MM.1S (cell line): ENCODE measurements around the gene UBE2B.
"Not testable (repeated sequence)": the region's sequence is repeated elsewhere in the genome, so short reads cannot be mapped to it uniquely, and the experiment has no call there.

Source experiments
- DNase-seq: peaks from one replicate; pipeline ENCODE4 v3.0.0-alpha.2; 2015
- H2AFZ ChIP-seq: fragments of 300-600 bp; sonication (generic); 2 replicates; pipeline ENCODE4 v1.6.0; 2016; ENCODE audit warnings: antibody characterized with exemption, low read length
- H3F3A ChIP-seq: fragments of 300-600 bp; sonication (generic); 2 replicates; pipeline ENCODE4 v1.6.1; 2016; ENCODE audit warnings: mild to moderate bottlenecking, antibody characterized with exemption, low read length, moderate library complexity, mixed read lengths; ENCODE audit not compliant: insufficient read depth
- H3K27ac ChIP-seq: fragments of 300-600 bp; sonication (generic); 2 replicates; pipeline ENCODE4 v1.5.1; 2016; ENCODE audit warnings: mild to moderate bottlenecking, low read length
- H3K27me3 ChIP-seq: fragments of 300-600 bp; sonication (generic); replicated peaks from 2 replicates; pipeline ENCODE4 v1.6.0; 2016; ENCODE audit warnings: low read length; ENCODE audit not compliant: insufficient read depth
- H3K36me3 ChIP-seq: fragments of 300-600 bp; sonication (generic); replicated peaks from 2 replicates; pipeline ENCODE4 v1.6.1; 2016; ENCODE audit warnings: mild to moderate bottlenecking, low read length, mixed read lengths; ENCODE audit not compliant: insufficient read depth
- H3K4me1 ChIP-seq: fragments of 300-600 bp; sonication (generic); 2 replicates; pipeline ENCODE4 v1.6.1; 2016; ENCODE audit warnings: low read length, mixed read lengths
- H3K4me2 ChIP-seq: fragments of 300-600 bp; sonication (generic); 2 replicates; pipeline ENCODE4 v1.6.0; 2016; ENCODE audit warnings: low read depth, low read length
- H3K4me3 ChIP-seq: fragments of 300-600 bp; sonication (generic); 2 replicates; pipeline ENCODE4 v1.5.1; 2016; ENCODE audit warnings: low read length, mixed read lengths
- H3K79me2 ChIP-seq: fragments of 300-600 bp; sonication (generic); 2 replicates; pipeline ENCODE4 v1.6.1; 2016; ENCODE audit warnings: mixed run types, low read length, mixed read lengths
- H3K9ac ChIP-seq: fragments of 300-600 bp; sonication (generic); 2 replicates; pipeline ENCODE4 v1.6.1; 2016; ENCODE audit warnings: low read length, mixed read lengths
- H3K9me2 ChIP-seq: fragments of 300-600 bp; sonication (generic); replicated peaks from 2 replicates; pipeline ENCODE4 v1.6.1; 2016; ENCODE audit warnings: mild to moderate bottlenecking, low read length, mixed read lengths; ENCODE audit not compliant: insufficient read depth
- H3K9me3 ChIP-seq: fragments of 300-600 bp; sonication (generic); replicated peaks from 2 replicates; pipeline ENCODE4 v1.6.1; 2016; ENCODE audit warnings: mild to moderate bottlenecking, low read length, mixed read lengths; ENCODE audit not compliant: insufficient read depth
- H4K20me1 ChIP-seq: fragments of 300-600 bp; sonication (generic); 2 replicates; pipeline ENCODE4 v1.6.1; 2016; ENCODE audit warnings: mild to moderate bottlenecking, low read length, moderate library complexity, mixed read lengths; ENCODE audit not compliant: insufficient read depth
- EZH2 ChIP-seq: fragments of 300-600 bp; sonication (generic); optimal IDR thresholded peaks from 2 replicates; pipeline ENCODE3; 2017; ENCODE audit warnings: low read depth, mild to moderate bottlenecking, antibody characterized with exemption, low read length, mixed read lengths
- EZH2phosphoT487 ChIP-seq: fragments of 300-600 bp; sonication (generic); IDR thresholded peaks from 2 replicates; pipeline ENCODE4 v1.6.1; 2018; ENCODE audit warnings: antibody characterized with exemption, low read length
- TF ChIP-seq, protein P1 (sequence below): fragments of 300-600 bp; sonication (generic); IDR thresholded peaks from 2 replicates; pipeline ENCODE4 v1.5.1; 2016; ENCODE audit warnings: antibody characterized with exemption, low read length, mixed read lengths

UBE2B gene

DNA sequence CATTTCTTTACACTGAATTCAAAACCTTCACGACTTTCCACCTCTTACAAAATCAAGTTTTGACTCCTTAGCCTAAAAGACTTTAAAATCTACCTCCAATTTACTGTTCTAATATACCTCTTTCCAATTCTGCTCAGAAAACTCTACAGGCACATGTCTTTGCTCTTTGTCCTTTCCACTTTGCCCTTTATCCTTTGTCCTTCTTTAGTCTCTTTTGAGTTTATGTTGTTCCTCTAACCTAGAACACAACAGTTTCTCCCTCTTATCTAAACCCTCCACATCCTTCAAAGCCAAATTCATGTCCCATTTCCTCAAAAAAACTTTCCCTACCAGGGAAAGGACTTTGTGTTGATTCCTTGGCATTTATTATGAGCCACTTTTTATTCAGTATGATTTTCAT, 5.8 kb upstream of the UBE2B start:
- Histone ChIP-seq H3K4me1 (peaks cover 8% of the 10 kb centered on the region), H3K9ac (no peak overlapping the region), H3K79me2 (peaks cover 12% of the 10 kb centered on the region; the same call in 1 of the 2 replicates), H3K36me3 (no peaks in the 10 kb centered on the region), H3K9me2 (no peaks in the 10 kb centered on the region), H4K20me1 (no peaks in the 10 kb centered on the region), H3F3A (peaks cover 5% of the 10 kb centered on the region; the same call in 1 of the 2 replicates), H2AFZ (no peak overlapping the region), H3K4me3 (no peak overlapping the region), H3K9me3 (no peaks in the 10 kb centered on the region), H3K27ac (no peak overlapping the region), H3K27me3 (no peaks in the 10 kb centered on the region), H3K4me2 (no peak overlapping the region)
- no peak for DNase-seq
- TF ChIP-seq EZH2: no peak
- TF ChIP-seq, protein P1, sequence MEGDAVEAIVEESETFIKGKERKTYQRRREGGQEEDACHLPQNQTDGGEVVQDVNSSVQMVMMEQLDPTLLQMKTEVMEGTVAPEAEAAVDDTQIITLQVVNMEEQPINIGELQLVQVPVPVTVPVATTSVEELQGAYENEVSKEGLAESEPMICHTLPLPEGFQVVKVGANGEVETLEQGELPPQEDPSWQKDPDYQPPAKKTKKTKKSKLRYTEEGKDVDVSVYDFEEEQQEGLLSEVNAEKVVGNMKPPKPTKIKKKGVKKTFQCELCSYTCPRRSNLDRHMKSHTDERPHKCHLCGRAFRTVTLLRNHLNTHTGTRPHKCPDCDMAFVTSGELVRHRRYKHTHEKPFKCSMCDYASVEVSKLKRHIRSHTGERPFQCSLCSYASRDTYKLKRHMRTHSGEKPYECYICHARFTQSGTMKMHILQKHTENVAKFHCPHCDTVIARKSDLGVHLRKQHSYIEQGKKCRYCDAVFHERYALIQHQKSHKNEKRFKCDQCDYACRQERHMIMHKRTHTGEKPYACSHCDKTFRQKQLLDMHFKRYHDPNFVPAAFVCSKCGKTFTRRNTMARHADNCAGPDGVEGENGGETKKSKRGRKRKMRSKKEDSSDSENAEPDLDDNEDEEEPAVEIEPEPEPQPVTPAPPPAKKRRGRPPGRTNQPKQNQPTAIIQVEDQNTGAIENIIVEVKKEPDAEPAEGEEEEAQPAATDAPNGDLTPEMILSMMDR: no peak
- no peak for TF ChIP-seq EZH2phosphoT487

- TF ChIP-seq EZH2: no peak
- TF ChIP-seq EZH2phosphoT487: no peak
- TF ChIP-seq, protein P1: no peak
- H2AFZ ChIP-seq: peak overlapping the region; percentile 56
- peak overlapping the region; percentile 91 for H3K27ac ChIP-seq
- H3K4me3 ChIP-seq: peak overlapping the region; percentile 79
- no peaks in the 10 kb centered on the region for H3K27me3 ChIP-seq
- peaks cover 19% of the 10 kb centered on the region; the same call in 1 of the 2 replicates for H4K20me1 ChIP-seq
- H3K4me1 ChIP-seq: peaks cover 8% of the 10 kb centered on the region
- no peaks in the 10 kb centered on the region; the same call in 1 of the 2 replicates for H3K36me3 ChIP-seq
- H3K79me2 ChIP-seq: peaks cover 51% of the 10 kb centered on the region
- peak overlapping the region; percentile 96 for H3K4me2 ChIP-seq
- peaks cover 5% of the 10 kb centered on the region; the same call in 1 of the 2 replicates for H3F3A ChIP-seq
- H3K9me3 ChIP-seq: no peaks in the 10 kb centered on the region
- H3K9me2 ChIP-seq: no peaks in the 10 kb centered on the region
- no peak for DNase-seq
- peak overlapping the region; percentile 97 for H3K9ac ChIP-seq
These were observed 978 bp upstream of the UBE2B start for GRCh38 chr5:134370311-134370870.

GRCh38 chr5:134371834-134372340, 518 bp downstream of the UBE2B start:
- DNase-seq: peak; percentile 44
- peak overlapping the region; percentile 97 for H3K9ac ChIP-seq

DNA sequence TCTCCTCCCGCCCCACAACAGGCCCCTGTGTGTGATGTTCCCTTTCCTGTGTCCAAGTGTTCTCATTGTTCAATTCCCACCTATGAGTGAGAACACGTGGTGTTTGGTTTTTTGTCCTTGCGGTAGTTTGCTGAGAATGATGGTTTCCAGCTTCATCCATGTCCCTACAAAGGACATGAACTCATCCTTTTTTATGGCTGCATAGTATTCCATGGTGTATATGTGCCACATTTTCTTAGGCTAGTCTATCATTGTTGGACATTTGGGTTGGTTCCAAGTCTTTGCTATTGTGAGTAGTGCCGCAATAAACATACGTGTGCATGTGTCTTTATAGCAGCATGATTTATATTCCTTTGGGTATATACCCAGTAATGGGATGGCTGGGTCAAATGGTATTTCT, 2.3 kb downstream of the UBE2B start:
- not testable (repeated sequence) for H2AFZ ChIP-seq, H3K9me2 ChIP-seq, H3K27me3 ChIP-seq, H3F3A ChIP-seq, H3K27ac ChIP-seq, H3K4me2 ChIP-seq, H3K4me1 ChIP-seq, DNase-seq, H3K9me3 ChIP-seq, H3K4me3 ChIP-seq, H3K36me3 ChIP-seq, H3K9ac ChIP-seq
- Histone ChIP-seq H3K79me2 (peaks cover 73% of the 10 kb centered on the region), H4K20me1 (peaks cover 19% of the 10 kb centered on the region; the same call in 1 of the 2 replicates)

More at GRCh38 chr5:134371834-134372340, 518 bp downstream of the UBE2B start:
- H3K27ac ChIP-seq: peak overlapping the region; percentile 91
- TF ChIP-seq, protein P1: no peak
- TF ChIP-seq EZH2: no peak
- no peak for TF ChIP-seq EZH2phosphoT487
- peaks cover 19% of the 10 kb centered on the region; the same call in 1 of the 2 replicates for H4K20me1 ChIP-seq
- H3F3A ChIP-seq: peaks cover 5% of the 10 kb centered on the region; the same call in 1 of the 2 replicates
- H3K36me3 ChIP-seq: no peaks in the 10 kb centered on the region; the same call in 1 of the 2 replicates
- H3K9me2 ChIP-seq: no peaks in the 10 kb centered on the region
- H3K4me3 ChIP-seq: peak overlapping the region; percentile 79
- H3K4me2 ChIP-seq: peak overlapping the region; percentile 86
- no peaks in the 10 kb centered on the region for H3K9me3 ChIP-seq
- peaks cover 6% of the 10 kb centered on the region for H3K4me1 ChIP-seq
- peak overlapping the region; percentile 7 for H2AFZ ChIP-seq
- H3K79me2 ChIP-seq: peaks cover 56% of the 10 kb centered on the region
- H3K27me3 ChIP-seq: no peaks in the 10 kb centered on the region
